HepG2 (cell line): ENCODE data around the gene FAM78A. TPM values are rescaled to one million over a fixed set of nuclear protein-coding genes. Genes with fewer than 3 reads are reported as not detected.
A peak's percentile ranks its signal among the peaks of the same experiment; 100 is the strongest.

Experiments used
- BHLHE40 ChIP-seq: IDR thresholded peaks from 2 replicates; pipeline ENCODE4 v1.6.1; 2011; ENCODE audit warnings: low read length, improper control_type of control experiment
- CHD2 ChIP-seq: IDR thresholded peaks from 2 replicates; pipeline ENCODE4 v1.6.1; 2011; ENCODE audit warnings: low read depth, low read length, improper control_type of control experiment
- HNRNPL ChIP-seq: fragments of 200-400 bp; formaldehyde crosslinking; IDR thresholded peaks from 2 replicates; pipeline ENCODE4 v1.6.1; 2017; ENCODE audit warnings: mild to moderate bottlenecking, low read depth, low read length
- MTF1 ChIP-seq: sonication (generic); formaldehyde crosslinking; IDR thresholded peaks from 2 replicates; pipeline ENCODE4 v1.5.0; 2020; ENCODE audit warnings: missing genetic modification reagents
- NR2C2 ChIP-seq: sonication (generic); formaldehyde crosslinking; IDR thresholded peaks from 2 replicates; pipeline ENCODE4 v1.4.0; 2020; ENCODE audit warnings: missing genetic modification reagents, mild to moderate bottlenecking, moderate library complexity, borderline replicate concordance
- NR2F6 ChIP-seq, 2 experiments: IDR thresholded peaks; 2 replicates each; pipeline ENCODE4 v1.6.1; 2016; ENCODE audit warnings: antibody characterized with exemption in 1 of 2, mild to moderate bottlenecking in 1 of 2
- RXRA ChIP-seq: sonication (generic); formaldehyde crosslinking; IDR thresholded peaks from 2 replicates; pipeline ENCODE4 v1.5.1; 2020; ENCODE audit warnings: missing genetic modification reagents
- SIN3A ChIP-seq: IDR thresholded peaks from 2 replicates; pipeline ENCODE4 v1.6.1; 2011; ENCODE audit warnings: low read depth, mild to moderate bottlenecking, control low read depth, low read length, borderline replicate concordance
- SNAPC4 ChIP-seq: sonication (generic); formaldehyde crosslinking; IDR thresholded peaks from 2 replicates; pipeline ENCODE4 v1.4.0; 2020; ENCODE audit warnings: mild to moderate bottlenecking, missing genetic modification reagents
- TCF7L2 ChIP-seq: IDR thresholded peaks from 2 replicates; pipeline ENCODE4 v1.6.1; 2011; ENCODE audit warnings: mild to moderate bottlenecking, low read depth, low read length, moderate library complexity
- ZBTB7A ChIP-seq: sonication (generic); formaldehyde crosslinking; IDR thresholded peaks from 2 replicates; pipeline ENCODE4 v1.8.0; 2022; ENCODE audit warnings: mild to moderate bottlenecking, missing genetic modification reagents
- ZMYM4 ChIP-seq: sonication (generic); formaldehyde crosslinking; IDR thresholded peaks from 2 replicates; pipeline ENCODE4 v1.8.1; 2023; ENCODE audit warnings: mild to moderate bottlenecking, missing genetic modification reagents
- ZNF160 ChIP-seq: sonication (generic); formaldehyde crosslinking; IDR thresholded peaks from 2 replicates; pipeline ENCODE4 v1.8.0; 2022; ENCODE audit warnings: mild to moderate bottlenecking, inconsistent platforms, missing genetic modification reagents
- ZNF562 ChIP-seq: sonication (generic); formaldehyde crosslinking; IDR thresholded peaks from 2 replicates; pipeline ENCODE4 v1.8.0; 2022; ENCODE audit warnings: missing genetic modification reagents, borderline replicate concordance
- ZNF616 ChIP-seq: sonication (generic); formaldehyde crosslinking; IDR thresholded peaks from 2 replicates; pipeline ENCODE4 v1.5.0; 2020; ENCODE audit warnings: low read depth, mild to moderate bottlenecking, missing genetic modification reagents
- ZNF800 ChIP-seq: sonication (generic); formaldehyde crosslinking; IDR thresholded peaks from 2 replicates; pipeline ENCODE4 v1.4.0; 2020; ENCODE audit warnings: missing genetic modification reagents
- polyA plus RNA-seq, 8 experiments: library from polyadenylated mRNA; depleted of rRNA in 3 of 8; stranded (reverse) in 7 of 8; unstranded in 1 of 8; fragments of >200 nt; fragmentation: Illumina TruSeq in 4 of 8; extraction: Trizol in 4 of 8; gene quantifications; 2 replicates each; pipeline versions ENCODE4 v1.2.1 to v1.2.3, GENCODE V29; 2011 to 2016; ENCODE audit warnings: low read depth in 4 of 8, missing spikeins in 1 of 8, mixed read lengths in 1 of 8; ENCODE audit not compliant: insufficient read depth in 1 of 8
- total RNA-seq, 5 experiments: library from RNA; depleted of rRNA; stranded (reverse); fragments of >200 nt; fragmentation: Illumina TruSeq; extraction: Trizol; gene quantifications; 2 replicates each; pipeline ENCODE4 v1.2.3, GENCODE V29; 2016; ENCODE audit warnings: low read depth in 1 of 5
- TF ChIP-seq, protein P1 (sequence below), 2 experiments: fragments of 450-650 bp in 1 of 2; sonication (generic) in 1 of 2; formaldehyde crosslinking; IDR thresholded peaks; 2 replicates each; pipeline versions ENCODE4 v1.5.0 to v1.8.0; 2020 to 2022; ENCODE audit warnings: mild to moderate bottlenecking in 1 of 2, missing genetic modification reagents in 1 of 2
- TF ChIP-seq, protein P2 (sequence below): IDR thresholded peaks from 2 replicates; pipeline ENCODE4 v1.6.1; 2012; ENCODE audit warnings: inconsistent platforms
- TF ChIP-seq, protein P3 (sequence below): sonication (generic); formaldehyde crosslinking; IDR thresholded peaks from 2 replicates; pipeline ENCODE4 v1.5.0; 2020; ENCODE audit warnings: missing genetic modification reagents

FAM78A gene
- total and polyA plus RNA-seq, 2 of the 13 experiments (the other 11 are each of a cell fraction or from before 2014, with no cell fraction given), result 0.18 to 0.62 TPM

GRCh38 chr9:131289301-131290035, 13.2 kb upstream of the FAM78A start, which contains the start of gene PLPP7 (continued):
- TF ChIP-seq CHD2 (no peak), ZNF800 (CRISPR knock-in tag) (no peak), SNAPC4 (CRISPR knock-in tag) (no peak), TCF7L2 (no peak), BHLHE40 (no peak), MTF1 (CRISPR knock-in tag) (no peak), SIN3A (no peak), ZNF562 (CRISPR knock-in tag) (no peak), ZMYM4 (CRISPR knock-in tag) (no peak), NR2F6 (IDR thresholded peaks at IDR 0.05) (0 out of 2 replicates have a peak, but pooled peaks have one; percentile 35), NR2F6 (CRISPR knock-in tag; IDR thresholded peaks at IDR 0.05) (peak; percentile 66; the same call in 1 of the 2 replicates), NR2C2 (CRISPR knock-in tag) (peak; percentile 75; the same call in 1 of the 2 replicates), ZNF616 (CRISPR knock-in tag) (no peak), ZNF160 (CRISPR knock-in tag) (no peak), RXRA (peak; percentile 56; the same call in 1 of the 2 replicates), HNRNPL (peak; percentile 89; the same call in 1 of the 2 replicates), ZBTB7A (no peak)
- TF ChIP-seq, protein P1, sequence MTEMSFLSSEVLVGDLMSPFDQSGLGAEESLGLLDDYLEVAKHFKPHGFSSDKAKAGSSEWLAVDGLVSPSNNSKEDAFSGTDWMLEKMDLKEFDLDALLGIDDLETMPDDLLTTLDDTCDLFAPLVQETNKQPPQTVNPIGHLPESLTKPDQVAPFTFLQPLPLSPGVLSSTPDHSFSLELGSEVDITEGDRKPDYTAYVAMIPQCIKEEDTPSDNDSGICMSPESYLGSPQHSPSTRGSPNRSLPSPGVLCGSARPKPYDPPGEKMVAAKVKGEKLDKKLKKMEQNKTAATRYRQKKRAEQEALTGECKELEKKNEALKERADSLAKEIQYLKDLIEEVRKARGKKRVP (CRISPR knock-in tag; IDR thresholded peaks at IDR 0.05), result no peak
- TF ChIP-seq, protein P2, sequence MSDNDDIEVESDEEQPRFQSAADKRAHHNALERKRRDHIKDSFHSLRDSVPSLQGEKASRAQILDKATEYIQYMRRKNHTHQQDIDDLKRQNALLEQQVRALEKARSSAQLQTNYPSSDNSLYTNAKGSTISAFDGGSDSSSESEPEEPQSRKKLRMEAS, result 0 out of 2 replicates have a peak, but pooled peaks have one; percentile 39
- TF ChIP-seq, protein P3, sequence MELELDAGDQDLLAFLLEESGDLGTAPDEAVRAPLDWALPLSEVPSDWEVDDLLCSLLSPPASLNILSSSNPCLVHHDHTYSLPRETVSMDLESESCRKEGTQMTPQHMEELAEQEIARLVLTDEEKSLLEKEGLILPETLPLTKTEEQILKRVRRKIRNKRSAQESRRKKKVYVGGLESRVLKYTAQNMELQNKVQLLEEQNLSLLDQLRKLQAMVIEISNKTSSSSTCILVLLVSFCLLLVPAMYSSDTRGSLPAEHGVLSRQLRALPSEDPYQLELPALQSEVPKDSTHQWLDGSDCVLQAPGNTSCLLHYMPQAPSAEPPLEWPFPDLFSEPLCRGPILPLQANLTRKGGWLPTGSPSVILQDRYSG (CRISPR knock-in tag), result no peak
